Measurements from ENCODE around the gene LRRC8B. TPM values are rescaled to one million over a fixed set of nuclear protein-coding genes. Genes with fewer than 3 reads are reported as not detected.
A peak's percentile ranks its signal among the peaks of the same experiment; 100 is the strongest.

LRRC8B gene
- total RNA-seq, 5 donors from 2014 or later (not counting 1 experiment from before 2014, with no cell fraction given): 13.3 to 17.6 (median 14.9) TPM

DNA sequence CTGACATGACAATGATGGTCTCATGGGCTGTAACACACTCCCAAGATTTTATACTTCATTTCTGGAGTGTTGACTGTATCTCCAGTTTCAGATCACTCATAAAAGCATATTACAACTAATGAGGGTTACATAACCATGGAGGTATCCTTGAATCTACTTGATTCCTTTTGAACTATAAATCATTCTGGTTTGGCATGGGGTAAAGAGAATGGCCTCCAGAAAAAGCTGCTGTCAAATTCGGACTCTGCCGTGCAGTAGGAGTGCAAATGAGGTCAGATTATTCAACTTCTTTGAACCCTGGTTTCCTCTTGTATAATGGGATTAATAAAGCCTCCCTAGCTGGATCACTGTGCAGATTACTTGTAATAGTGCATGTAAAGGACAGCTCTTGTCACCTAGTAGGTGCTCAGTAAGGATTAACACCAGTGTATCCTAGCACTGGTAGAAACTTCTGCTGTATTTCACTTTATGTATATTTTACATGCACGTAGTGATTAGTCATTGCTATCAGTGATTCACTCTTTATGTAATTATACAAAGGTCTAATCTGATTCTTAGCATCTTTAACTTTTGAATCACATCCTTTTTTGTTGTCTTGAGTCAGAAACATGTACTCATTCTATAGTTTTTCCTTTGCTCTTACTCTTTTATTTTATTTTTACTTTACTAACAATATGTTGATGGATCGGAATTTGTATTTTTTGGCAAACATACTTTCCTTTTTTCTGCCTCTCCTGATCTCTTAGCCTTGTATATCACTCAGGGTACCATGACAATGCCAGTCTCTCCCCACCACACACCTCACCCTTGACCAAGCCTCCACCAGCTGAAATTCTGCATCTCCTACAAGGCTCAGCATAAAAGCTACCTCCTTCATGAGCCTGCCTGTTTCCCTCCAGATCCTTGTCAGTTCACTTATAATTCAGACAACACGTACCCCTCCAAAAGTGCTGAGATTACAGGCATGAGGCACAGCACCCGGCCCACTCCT lies 111.5 kb downstream of the LRRC8B start:
- Histone ChIP-seq H3K27me3 (replicated peaks in 1 of 2; ENCODE audit: control insufficient read depth in 2 of 2, extremely low read depth in 1 of 2, insufficient read depth in 2 of 2, low read length in 1 of 2) (no peaks in the 10 kb centered on the region), H3K4me1 (ENCODE audit: control insufficient read depth in 1 of 2, extremely low read depth in 1 of 2, insufficient read depth in 2 of 2, low read length in 2 of 2) (peaks cover 32 to 48% of the 10 kb centered on the region in 2 experiments)
- CTCF ChIA-PET: interaction anchor here (0.8 to 2.6 kb wide), 12 partner anchors 9 to 132 kb away, joined by 3 to 16 read pairs (median 4); no protein-coding TSS in a partner anchor

DNA sequence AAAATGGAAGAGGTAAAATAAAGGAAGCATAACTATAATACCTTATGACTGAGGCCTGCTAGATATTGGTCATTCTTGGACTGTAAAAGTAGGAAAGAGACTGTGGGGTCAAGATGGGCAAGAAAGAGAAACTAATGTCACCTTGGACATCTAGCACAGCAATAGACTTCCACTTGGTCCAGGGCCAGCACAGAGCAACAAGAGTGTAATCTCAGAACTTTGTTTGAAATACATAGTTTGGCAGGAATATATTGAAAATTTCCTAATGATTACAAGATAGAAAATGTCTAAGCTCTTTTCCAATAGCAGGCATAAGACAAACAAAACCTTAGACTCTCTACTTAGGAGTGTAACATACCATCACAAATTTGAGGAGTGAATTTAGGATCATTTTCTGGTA lies 112.9 kb downstream of the LRRC8B start:
- CTCF ChIA-PET: interaction anchor here (0.9 to 1.6 kb wide), 8 partner anchors 9 to 250 kb away, joined by 3 to 5 read pairs (median 3); no protein-coding TSS in a partner anchor
- Mint-ChIP-seq H3K36me3 (peaks cover 15% of the 10 kb centered on the region), H3K4me3 (peak overlapping the region; percentile 35 to 96 (median 37)), H3K27me3 (no peaks in the 10 kb centered on the region), H3K4me1 (peaks cover 72 to 80% (median 74%) of the 10 kb centered on the region in 3 donors), H3K27ac (peak overlapping the region; percentile 40 to 47), H3K9me3 (no peaks in the 10 kb centered on the region)
- Histone ChIP-seq H3K4me1 (ENCODE audit: control insufficient read depth in 1 of 2, extremely low read depth in 1 of 2, insufficient read depth in 2 of 2, low read length in 2 of 2) (peaks cover 22 to 37% of the 10 kb centered on the region in 2 experiments), H3K36me3 (ENCODE audit: control insufficient read depth in 2 of 2, extremely low read depth in 1 of 2, insufficient read depth in 1 of 2, low read length in 1 of 2) (no peaks in the 10 kb centered on the region), H3K4me3 (ENCODE audit: control insufficient read depth in 1 of 2, extremely low read depth in 1 of 2, low read length in 1 of 2) (no peak overlapping the region), H3K27me3 (replicated peaks in 1 of 2; ENCODE audit: control insufficient read depth in 2 of 2, extremely low read depth in 1 of 2, insufficient read depth in 2 of 2, low read length in 1 of 2) (no peaks in the 10 kb centered on the region), H3K27ac (ENCODE audit: low read length) (no peak overlapping the region), H3K9me3 (no peaks in the 10 kb centered on the region)
- no peak for ATAC-seq (replicated peaks in 1 of 4)
- no peak for DNase-seq
- POLR2A ChIA-PET: interaction anchor here (0.5 to 1.6 kb wide), 10 partner anchors 10 to 126 kb away, joined by 3 to 6 read pairs (median 3); no protein-coding TSS in a partner anchor

More for the DNA sequence above, 111.5 kb downstream of the LRRC8B start:
- peak overlapping the region; percentile 74 to 77 for H3K27ac Mint-ChIP-seq
- no peaks in the 10 kb centered on the region for H3K27me3 Mint-ChIP-seq
- Histone ChIP-seq H3K4me3 (ENCODE audit: control insufficient read depth in 1 of 2, extremely low read depth in 1 of 2, low read length in 1 of 2) (peak overlapping the region in 1 of 2 donors; percentile 2), H3K27ac (ENCODE audit: low read length) (peak overlapping the region; percentile 7), H3K36me3 (ENCODE audit: control insufficient read depth in 2 of 2, extremely low read depth in 1 of 2, insufficient read depth in 1 of 2, low read length in 1 of 2) (no peaks in the 10 kb centered on the region), H3K9me3 (no peaks in the 10 kb centered on the region)
- H3K9me3 Mint-ChIP-seq: no peaks in the 10 kb centered on the region
- no peak for DNase-seq
- 73% methylated on average over 2 of the region's 6 CpGs for WGBS (ENCODE audit: insufficient coverage)
- H3K36me3 Mint-ChIP-seq: peaks cover 7% of the 10 kb centered on the region
- no peak for ATAC-seq (replicated peaks in 1 of 4)
- POLR2A ChIA-PET: interaction anchor here (0.5 to 1.8 kb wide), 9 partner anchors 9 to 127 kb away, joined by 3 to 8 read pairs (median 4); no protein-coding TSS in a partner anchor
- H3K4me1 Mint-ChIP-seq: peaks cover 72 to 81% (median 76%) of the 10 kb centered on the region in 3 donors
- H3K4me3 Mint-ChIP-seq: peak overlapping the region; percentile 70 to 96 (median 72)

DNA sequence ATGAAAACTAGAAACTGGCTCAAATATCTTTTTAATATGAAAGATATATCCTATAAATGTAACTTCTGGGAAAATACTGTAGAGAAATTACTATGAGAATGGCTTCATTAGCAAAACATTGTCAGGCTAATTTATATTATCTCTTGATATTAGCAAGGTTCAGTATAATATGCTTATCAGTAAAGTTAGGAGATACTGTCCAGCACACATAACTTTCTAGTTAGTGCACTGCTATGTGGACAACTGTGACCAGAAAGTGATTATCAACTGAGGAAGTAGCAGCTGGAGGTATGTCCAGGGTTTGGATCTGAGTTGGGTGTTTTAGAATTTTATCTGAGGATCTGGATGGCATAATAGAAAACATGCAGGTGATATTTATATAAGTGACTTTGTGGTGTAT lies 115.8 kb downstream of the LRRC8B start:
- peak overlapping the region in 1 of 2 donors; percentile 56 for H3K27ac Mint-ChIP-seq
- DNase-seq: no peak
- H3K36me3 Mint-ChIP-seq: peaks cover 31% of the 10 kb centered on the region
- ChIA-PET POLR2A (interaction anchor here in 1 of 2 donors (0.6 kb wide), 1 partner anchor 54 kb away, joined by 3 read pairs; no protein-coding TSS in a partner anchor), CTCF (interaction anchor here in 1 of 2 donors (1.1 kb wide), 1 partner anchor 72 kb away, joined by 3 read pairs; no protein-coding TSS in a partner anchor)
- H3K4me1 ChIP-seq (ENCODE audit: control insufficient read depth in 1 of 2, extremely low read depth in 1 of 2, insufficient read depth in 2 of 2, low read length in 2 of 2): peaks cover 24 to 34% of the 10 kb centered on the region in 2 experiments
- peaks cover 3 to 6% of the 10 kb centered on the region in 2 donors for H3K36me3 ChIP-seq (ENCODE audit: control insufficient read depth in 2 of 2, extremely low read depth in 1 of 2, insufficient read depth in 1 of 2, low read length in 1 of 2)
- no peak overlapping the region for H3K4me3 Mint-ChIP-seq
- no peak for ATAC-seq (replicated peaks in 1 of 4)
- H3K27me3 Mint-ChIP-seq: no peaks in the 10 kb centered on the region
- H3K27me3 ChIP-seq (replicated peaks in 1 of 2; ENCODE audit: control insufficient read depth in 2 of 2, extremely low read depth in 1 of 2, insufficient read depth in 2 of 2, low read length in 1 of 2): no peaks in the 10 kb centered on the region
- peaks cover 4 to 9% (median 5%) of the 10 kb centered on the region in 3 donors for H3K9me3 Mint-ChIP-seq
- peaks cover 80 to 89% (median 86%) of the 10 kb centered on the region in 3 donors for H3K4me1 Mint-ChIP-seq
- H3K4me3 ChIP-seq (ENCODE audit: control insufficient read depth in 1 of 2, extremely low read depth in 1 of 2, low read length in 1 of 2): no peak overlapping the region
- no peak overlapping the region for H3K27ac ChIP-seq (ENCODE audit: low read length)
- H3K9me3 ChIP-seq: peaks cover 3% of the 10 kb centered on the region

DNA sequence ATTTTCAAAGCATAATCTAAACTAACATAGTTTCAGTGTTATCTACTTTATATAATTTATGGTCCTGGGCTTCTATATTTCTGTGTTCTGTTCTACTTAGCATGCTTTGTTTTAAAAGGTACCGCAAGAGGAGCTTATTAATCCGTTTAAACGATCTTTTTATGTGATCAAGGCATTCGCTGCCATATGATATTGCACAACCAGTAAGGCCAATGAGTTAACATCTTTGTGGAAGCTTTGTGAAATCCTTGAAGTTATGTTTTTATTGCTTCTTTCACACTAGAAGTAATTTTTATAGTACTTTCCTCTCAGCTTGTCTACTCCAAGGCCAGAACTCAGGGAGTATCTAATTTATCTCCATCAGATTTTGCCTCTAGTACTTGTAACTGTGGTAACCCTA lies 117.2 kb downstream of the LRRC8B start:
- CTCF ChIA-PET: interaction anchor here in 1 of 2 donors (1.1 kb wide), 1 partner anchor 71 kb away, joined by 3 read pairs; no protein-coding TSS in a partner anchor
- DNase-seq (no peak), ATAC-seq (replicated peaks in 1 of 4) (no peak)
- Histone ChIP-seq H3K4me1 (ENCODE audit: control insufficient read depth in 1 of 2, extremely low read depth in 1 of 2, insufficient read depth in 2 of 2, low read length in 2 of 2) (peaks cover 18 to 24% of the 10 kb centered on the region in 2 experiments), H3K27me3 (replicated peaks in 1 of 2; ENCODE audit: control insufficient read depth in 2 of 2, extremely low read depth in 1 of 2, insufficient read depth in 2 of 2, low read length in 1 of 2) (no peaks in the 10 kb centered on the region), H3K4me3 (ENCODE audit: control insufficient read depth in 1 of 2, extremely low read depth in 1 of 2, low read length in 1 of 2) (no peak overlapping the region), H3K9me3 (peaks cover 10% of the 10 kb centered on the region), H3K36me3 (ENCODE audit: control insufficient read depth in 2 of 2, extremely low read depth in 1 of 2, insufficient read depth in 1 of 2, low read length in 1 of 2) (peaks cover 3 to 6% of the 10 kb centered on the region in 2 donors), H3K27ac (ENCODE audit: low read length) (no peak overlapping the region)
- H3K4me1 Mint-ChIP-seq: peaks cover 68 to 78% (median 73%) of the 10 kb centered on the region in 3 donors
- no peaks in the 10 kb centered on the region for H3K27me3 Mint-ChIP-seq
- H3K27ac Mint-ChIP-seq: peak overlapping the region; percentile 61 to 65
- peak overlapping the region in 1 of 3 donors; percentile 16 for H3K4me3 Mint-ChIP-seq
- peaks cover 4 to 16% (median 9%) of the 10 kb centered on the region in 3 donors for H3K9me3 Mint-ChIP-seq
- H3K36me3 Mint-ChIP-seq: peaks cover 37% of the 10 kb centered on the region
- POLR2A ChIA-PET: interaction anchor here in 1 of 2 donors (0.9 kb wide), 1 partner anchor 80 kb away, joined by 4 read pairs; no protein-coding TSS in a partner anchor
- WGBS (ENCODE audit: insufficient coverage): 96% methylated on average over 4 of the region's 4 CpGs

DNA sequence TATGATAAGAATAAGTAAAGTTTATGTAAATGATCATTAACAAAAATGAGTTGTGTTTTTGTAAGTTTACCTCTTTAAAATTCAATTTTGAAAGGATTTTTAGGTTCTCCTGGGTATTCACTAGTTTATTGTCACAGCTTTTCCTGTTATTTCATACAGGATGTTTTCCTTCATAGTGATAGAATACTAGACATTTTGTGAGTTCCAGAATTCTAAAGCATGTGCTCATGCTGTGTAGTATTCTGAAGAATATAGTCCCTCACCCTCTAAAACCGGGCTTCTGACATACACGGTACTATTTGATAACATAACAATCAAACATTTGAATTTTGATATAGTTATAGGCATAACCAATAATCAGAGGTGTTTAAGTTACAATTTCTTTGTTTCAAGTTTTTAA lies 118.9 kb downstream of the LRRC8B start:
- Histone ChIP-seq H3K4me3 (ENCODE audit: control insufficient read depth in 1 of 2, extremely low read depth in 1 of 2, low read length in 1 of 2) (no peak overlapping the region), H3K27ac (ENCODE audit: low read length) (no peak overlapping the region), H3K36me3 (ENCODE audit: control insufficient read depth in 2 of 2, extremely low read depth in 1 of 2, insufficient read depth in 1 of 2, low read length in 1 of 2) (peaks cover 3 to 6% of the 10 kb centered on the region in 2 donors), H3K4me1 (ENCODE audit: control insufficient read depth in 1 of 2, extremely low read depth in 1 of 2, insufficient read depth in 2 of 2, low read length in 2 of 2) (peaks cover 18 to 20% of the 10 kb centered on the region in 2 experiments), H3K27me3 (replicated peaks in 1 of 2; ENCODE audit: control insufficient read depth in 2 of 2, extremely low read depth in 1 of 2, insufficient read depth in 2 of 2, low read length in 1 of 2) (no peaks in the 10 kb centered on the region), H3K9me3 (peaks cover 10% of the 10 kb centered on the region)
- Mint-ChIP-seq H3K4me1 (peaks cover 56 to 72% (median 66%) of the 10 kb centered on the region in 3 donors), H3K4me3 (no peak overlapping the region), H3K36me3 (peaks cover 36% of the 10 kb centered on the region), H3K9me3 (peaks cover 4 to 20% (median 9%) of the 10 kb centered on the region in 3 donors), H3K27me3 (no peaks in the 10 kb centered on the region), H3K27ac (peak overlapping the region; percentile 36 to 81)
- DNase-seq (no peak), ATAC-seq (replicated peaks in 1 of 4) (no peak)
- POLR2A ChIA-PET: interaction anchor here in 1 of 2 donors (1.4 kb wide), 1 partner anchor 11 kb away, joined by 4 read pairs; the partner anchor contains the start of gene LRRC8C
- no CpG with 5 or more reads among the region's 2 CpGs for WGBS (ENCODE audit: insufficient coverage)
- CTCF ChIA-PET: interaction anchor here (0.7 to 1.2 kb wide), 2 partner anchors 14 to 119 kb away, joined by 5 to 6 read pairs; no protein-coding TSS in a partner anchor

All from T-cell (primary cell).